ENCODE results near the gene AKAP4.

AKAP4 gene

DNA sequence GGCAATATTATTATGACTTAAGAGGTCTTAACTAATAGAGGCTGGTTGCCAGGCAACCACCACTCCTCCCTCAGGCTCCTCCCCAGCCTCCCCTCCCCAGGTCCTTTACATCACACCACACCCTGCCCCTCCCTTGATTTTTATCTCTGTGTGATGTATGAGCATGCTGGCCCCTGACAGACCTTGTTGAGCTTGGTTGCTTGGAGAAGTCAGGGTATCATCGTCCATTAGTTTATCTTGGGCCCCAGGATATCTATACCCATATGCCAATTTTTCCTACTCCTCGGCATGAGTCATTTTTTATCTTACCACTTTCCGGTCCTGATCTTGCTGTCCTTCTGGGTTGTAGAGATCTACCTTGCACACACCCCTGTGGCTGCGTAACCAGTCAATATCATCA lies 2.5 kb downstream of the AKAP4 start:
- H3K36me3 Mint-ChIP-seq (ENCODE audit: low read depth), result no peaks in the 10 kb centered on the region
- no peak overlapping the region for H3K27ac Mint-ChIP-seq
- H3K4me1 Mint-ChIP-seq, result peaks cover 17% of the 10 kb centered on the region
- H3K27me3 Mint-ChIP-seq (ENCODE audit: low read depth, poor library complexity), result peaks cover 7% of the 10 kb centered on the region
- H3K9me3 Mint-ChIP-seq, result peaks cover 38% of the 10 kb centered on the region
- no peak for DNase-seq
- no peak overlapping the region for H3K4me3 Mint-ChIP-seq
- TF ChIP-seq, protein P1, sequence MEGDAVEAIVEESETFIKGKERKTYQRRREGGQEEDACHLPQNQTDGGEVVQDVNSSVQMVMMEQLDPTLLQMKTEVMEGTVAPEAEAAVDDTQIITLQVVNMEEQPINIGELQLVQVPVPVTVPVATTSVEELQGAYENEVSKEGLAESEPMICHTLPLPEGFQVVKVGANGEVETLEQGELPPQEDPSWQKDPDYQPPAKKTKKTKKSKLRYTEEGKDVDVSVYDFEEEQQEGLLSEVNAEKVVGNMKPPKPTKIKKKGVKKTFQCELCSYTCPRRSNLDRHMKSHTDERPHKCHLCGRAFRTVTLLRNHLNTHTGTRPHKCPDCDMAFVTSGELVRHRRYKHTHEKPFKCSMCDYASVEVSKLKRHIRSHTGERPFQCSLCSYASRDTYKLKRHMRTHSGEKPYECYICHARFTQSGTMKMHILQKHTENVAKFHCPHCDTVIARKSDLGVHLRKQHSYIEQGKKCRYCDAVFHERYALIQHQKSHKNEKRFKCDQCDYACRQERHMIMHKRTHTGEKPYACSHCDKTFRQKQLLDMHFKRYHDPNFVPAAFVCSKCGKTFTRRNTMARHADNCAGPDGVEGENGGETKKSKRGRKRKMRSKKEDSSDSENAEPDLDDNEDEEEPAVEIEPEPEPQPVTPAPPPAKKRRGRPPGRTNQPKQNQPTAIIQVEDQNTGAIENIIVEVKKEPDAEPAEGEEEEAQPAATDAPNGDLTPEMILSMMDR (IDR thresholded peaks at IDR 0.05), result no peak

DNA sequence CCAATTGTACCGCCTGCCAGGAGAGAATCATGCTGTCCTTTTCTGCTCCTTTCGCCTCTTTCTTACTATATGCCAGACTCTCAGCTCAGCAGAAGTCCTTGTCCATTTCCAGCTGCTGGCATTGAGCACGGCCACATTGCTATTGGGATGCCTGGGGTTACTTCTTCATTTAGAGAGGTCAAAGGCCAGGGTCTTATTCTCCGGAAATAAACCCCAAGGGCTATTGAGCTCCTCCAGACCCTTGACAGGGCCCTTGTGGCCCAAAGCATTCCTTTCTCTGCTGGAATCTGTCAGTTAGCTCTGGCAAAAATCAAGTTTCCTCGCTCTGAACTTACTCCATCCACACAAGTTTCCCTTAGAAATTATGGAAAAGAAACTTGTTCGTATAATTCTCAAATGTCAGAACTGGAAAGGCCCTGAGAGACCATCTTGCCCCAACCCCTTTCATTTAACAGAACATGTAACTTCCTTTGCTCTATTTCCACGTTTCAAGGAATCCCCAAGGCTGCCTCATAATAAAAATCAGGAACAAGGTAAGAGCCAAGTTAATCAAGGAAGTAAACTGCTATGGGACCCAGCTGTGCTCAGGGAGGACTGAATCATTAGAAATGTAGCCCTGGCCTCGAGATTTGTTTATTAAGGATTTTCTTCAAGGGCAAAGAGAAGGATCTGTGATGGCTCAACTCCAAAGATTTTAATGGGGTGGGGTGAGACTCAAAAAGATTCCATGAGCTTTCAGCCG lies 11.8 kb downstream of the AKAP4 start:
- Mint-ChIP-seq H3K27me3 (ENCODE audit: low read depth, poor library complexity) (peaks cover 5% of the 10 kb centered on the region), H3K36me3 (ENCODE audit: low read depth) (no peaks in the 10 kb centered on the region), H3K9me3 (peaks cover 51% of the 10 kb centered on the region), H3K4me1 (peaks cover 33% of the 10 kb centered on the region), H3K27ac (peak overlapping the region; percentile 70), H3K4me3 (no peak overlapping the region)
- TF ChIP-seq, protein P1 (IDR thresholded peaks at IDR 0.05), result no peak
- DNase-seq, result no peak

DNA sequence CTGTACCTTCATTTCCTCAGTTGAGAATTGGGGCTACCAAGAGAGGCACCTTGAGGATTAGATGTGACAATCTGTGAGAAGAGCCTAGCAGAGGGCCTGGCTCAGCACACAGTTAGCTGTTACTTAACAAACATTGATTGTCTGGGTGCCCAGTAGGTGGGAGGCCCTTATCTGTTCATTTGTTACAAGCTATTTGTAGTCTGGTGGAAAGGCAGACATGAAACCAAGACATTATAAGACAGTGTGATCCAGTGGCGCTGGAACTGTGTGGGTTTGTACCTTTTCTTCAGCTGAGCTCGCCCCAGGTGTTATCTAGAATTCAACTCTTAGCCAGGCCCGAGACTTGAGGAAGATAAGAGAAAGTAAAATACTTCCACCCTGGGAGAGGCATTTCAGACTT lies 16.9 kb downstream of the AKAP4 start:
- peaks cover 41% of the 10 kb centered on the region for H3K4me1 Mint-ChIP-seq
- TF ChIP-seq, protein P1 (IDR thresholded peaks at IDR 0.05), result no peak
- H3K4me3 Mint-ChIP-seq, result no peak overlapping the region
- H3K36me3 Mint-ChIP-seq (ENCODE audit: low read depth), result no peaks in the 10 kb centered on the region
- peaks cover 3% of the 10 kb centered on the region for H3K27me3 Mint-ChIP-seq (ENCODE audit: low read depth, poor library complexity)
- no peak for DNase-seq
- no peak overlapping the region for H3K27ac Mint-ChIP-seq
- peaks cover 44% of the 10 kb centered on the region for H3K9me3 Mint-ChIP-seq

DNA sequence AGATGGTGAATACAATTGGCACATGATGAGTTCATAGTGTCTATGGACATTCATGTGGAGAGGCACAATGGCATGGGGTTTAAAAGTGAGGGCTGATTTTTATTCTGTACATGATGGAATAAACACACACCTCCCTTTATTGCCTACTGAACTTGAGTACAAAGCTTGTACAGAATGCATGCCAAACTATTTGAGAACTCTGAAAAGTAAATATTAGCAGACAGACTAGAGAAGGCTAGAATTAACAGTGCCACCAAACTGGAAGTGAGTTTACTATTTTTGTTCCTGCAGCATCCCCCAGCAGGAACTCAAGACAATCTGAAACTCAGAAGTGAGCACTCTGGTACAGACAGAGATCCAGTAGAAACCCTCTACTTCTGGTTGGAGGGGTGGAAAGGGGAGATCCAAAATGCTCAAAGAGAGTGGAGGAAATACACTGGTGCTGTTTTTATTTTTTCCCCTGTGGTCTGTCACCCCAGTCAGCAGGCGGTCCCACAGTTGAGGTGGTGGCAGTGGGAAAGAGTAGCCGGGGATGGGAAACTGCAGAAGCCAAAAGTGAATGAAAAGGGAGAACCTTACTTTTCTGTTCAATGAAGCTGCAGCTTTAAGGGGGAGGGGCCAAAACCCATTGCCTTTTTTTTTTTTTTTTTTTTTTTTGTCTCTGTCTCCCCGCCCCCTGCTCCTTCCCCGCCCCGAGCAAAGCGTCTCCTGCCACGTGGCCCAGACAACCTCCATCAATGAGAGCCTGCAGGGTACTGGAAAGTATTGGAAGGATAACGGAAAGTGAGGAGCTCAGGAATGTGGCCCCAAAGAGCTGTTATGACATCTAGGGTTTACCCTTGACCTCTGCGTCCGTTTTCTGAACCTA lies 20.5 kb downstream of the AKAP4 start:
- peaks cover 40% of the 10 kb centered on the region for H3K9me3 Mint-ChIP-seq
- no peak overlapping the region for H3K27ac Mint-ChIP-seq
- H3K27me3 Mint-ChIP-seq (ENCODE audit: low read depth, poor library complexity), result peaks cover 3% of the 10 kb centered on the region
- H3K4me1 Mint-ChIP-seq, result peaks cover 21% of the 10 kb centered on the region
- H3K36me3 Mint-ChIP-seq (ENCODE audit: low read depth), result no peaks in the 10 kb centered on the region
- no peak for DNase-seq
- TF ChIP-seq, protein P1 (IDR thresholded peaks at IDR 0.05), result no peak
- H3K4me3 Mint-ChIP-seq, result no peak overlapping the region

DNA sequence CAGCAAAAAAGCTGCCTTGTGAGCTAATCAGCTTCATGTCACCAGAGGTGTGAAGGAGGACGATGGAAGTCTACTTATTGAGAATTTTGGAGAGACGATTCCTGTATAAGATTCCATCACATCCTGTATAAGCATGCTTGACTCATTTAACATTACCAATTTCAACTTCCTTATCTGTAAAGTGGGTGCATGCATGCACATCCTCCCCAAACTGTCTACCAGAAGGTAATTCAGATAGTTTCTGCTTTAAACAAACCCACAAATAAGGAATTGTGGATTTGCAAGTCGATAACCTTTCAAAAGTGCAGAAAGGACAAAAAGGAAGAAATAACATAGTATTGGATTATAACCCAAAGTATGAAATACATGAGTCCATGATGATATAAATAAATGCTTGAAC lies 31.1 kb downstream of the AKAP4 start:
- H3K27me3 Mint-ChIP-seq (ENCODE audit: low read depth, poor library complexity), result no peaks in the 10 kb centered on the region
- TF ChIP-seq, protein P1 (IDR thresholded peaks at IDR 0.05), result no peak
- no peak overlapping the region for H3K4me3 Mint-ChIP-seq
- H3K36me3 Mint-ChIP-seq (ENCODE audit: low read depth), result peaks cover 5% of the 10 kb centered on the region
- H3K9me3 Mint-ChIP-seq, result peaks cover 32% of the 10 kb centered on the region
- DNase-seq, result no peak
- H3K4me1 Mint-ChIP-seq, result no peaks in the 10 kb centered on the region
- no peak overlapping the region for H3K27ac Mint-ChIP-seq
